SK-N-SH (cell line): ENCODE results near the gene PALLD. TPM values are rescaled to one million over a fixed set of nuclear protein-coding genes. Genes with fewer than 3 reads are reported as not detected.

Experiments used
- CTCF ChIA-PET: fragments of 300-600, 350-600 bp; formaldehyde crosslinking; extraction: SDS; loops from one replicate; lab custom pipeline; 2021; lab: Yijun Ruan, JAX
- POLR2A ChIA-PET: fragments of 350-600 bp; sonication (Branson Sonifier 250); formaldehyde crosslinking; extraction: SDS; loops from one replicate; lab custom pipeline; 2020; ENCODE audit warnings: antibody characterized with exemption, inconsistent platforms; lab: Yijun Ruan, JAX
- DNase-seq: peaks from one replicate; pipeline ENCODE4 v3.0.0; 2012
- H2AFZ ChIP-seq: fragments of 200-600 bp; sonication (generic); 2 replicates; pipeline ENCODE4 v1.8.1; 2016; ENCODE audit warnings: antibody characterized with exemption, mild to moderate bottlenecking, low read depth
- H3F3A ChIP-seq: fragments of 200-600 bp; sonication (generic); replicated peaks from 2 replicates; pipeline ENCODE3; 2016; ENCODE audit warnings: antibody characterized with exemption, mild to moderate bottlenecking; ENCODE audit not compliant: insufficient read depth
- H3K27ac ChIP-seq, 2 experiments: fragments of 200-500 bp in 1 of 2; fragments of 200-600 bp in 1 of 2; sonication (Bioruptor generic) in 1 of 2; sonication (generic), shearing (Covaris generic) in 1 of 2; 2 replicates each; pipeline versions ENCODE4 v1.5.1 to v1.6.1; 2014 to 2016; ENCODE audit warnings: low read depth in 2 of 2, inconsistent platforms in 1 of 2, low read length in 1 of 2, mild to moderate bottlenecking in 1 of 2, mixed read lengths in 1 of 2
- H3K27me3 ChIP-seq: fragments of 200-600 bp; sonication (generic), shearing (Covaris generic); 2 replicates; pipeline ENCODE4 v1.6.1; 2016; ENCODE audit warnings: mixed run types; ENCODE audit not compliant: insufficient read depth
- H3K36me3 ChIP-seq, 2 experiments: fragments of 200-500 bp in 1 of 2; fragments of 200-600 bp in 1 of 2; sonication (Bioruptor generic) in 1 of 2; sonication (generic) in 1 of 2; replicated peaks in 1 of 2; 2 replicates each; pipeline versions ENCODE3 to v1.5.1; 2014 to 2016; ENCODE audit warnings: low read length in 1 of 2, mild to moderate bottlenecking in 1 of 2; ENCODE audit not compliant: insufficient read depth in 2 of 2, control insufficient read depth in 1 of 2
- H3K4me1 ChIP-seq, 2 experiments: fragments of 200-500 bp in 1 of 2; fragments of 200-600 bp in 1 of 2; sonication (Bioruptor generic) in 1 of 2; sonication (generic), shearing (Covaris generic) in 1 of 2; 2 replicates each; pipeline versions ENCODE4 v1.5.1 to v1.6.1; 2014 to 2016; ENCODE audit warnings: low read depth in 1 of 2, low read length in 1 of 2, mixed run types in 1 of 2; ENCODE audit not compliant: insufficient read depth in 2 of 2, control insufficient read depth in 1 of 2
- H3K4me2 ChIP-seq: fragments of 200-600 bp; sonication (generic), shearing (Covaris generic); 2 replicates; pipeline ENCODE4 v1.6.1; 2017; ENCODE audit warnings: mixed run types
- H3K4me3 ChIP-seq, 2 experiments: fragments of 200-500 bp in 1 of 2; fragments of 200-600 bp in 1 of 2; sonication (Bioruptor generic) in 1 of 2; sonication (generic), shearing (Covaris generic) in 1 of 2; 2 replicates each; pipeline versions ENCODE4 v1.5.1 to v1.8.1; 2014 to 2016; ENCODE audit warnings: low read depth in 2 of 2, inconsistent platforms in 1 of 2, low read length in 1 of 2, mild to moderate bottlenecking in 1 of 2, mixed read lengths in 1 of 2, moderate library complexity in 1 of 2
- H3K79me2 ChIP-seq: fragments of 200-600 bp; sonication (generic); 2 replicates; pipeline ENCODE4 v1.8.1; 2017; ENCODE audit warnings: mild to moderate bottlenecking; ENCODE audit not compliant: insufficient read depth
- H3K9ac ChIP-seq: fragments of 200-600 bp; sonication (generic); 2 replicates; pipeline ENCODE4 v1.6.1; 2017; ENCODE audit warnings: mixed run types
- H3K9me2 ChIP-seq: fragments of 200-600 bp; sonication (generic); 2 replicates; pipeline ENCODE4 v1.6.1; 2017; ENCODE audit warnings: mixed run types
- H3K9me3 ChIP-seq: fragments of 200-600 bp; sonication (generic); 2 replicates; pipeline ENCODE4 v1.6.1; 2017; ENCODE audit warnings: mixed run types, mild to moderate bottlenecking, moderate library complexity
- H4K20me1 ChIP-seq: fragments of 200-600 bp; sonication (generic); 2 replicates; pipeline ENCODE4 v1.6.1; 2017; ENCODE audit warnings: mild to moderate bottlenecking, mixed run types; ENCODE audit not compliant: insufficient read depth
- EP300 ChIP-seq, 2 experiments: IDR thresholded peaks; 2 replicates each; pipeline versions ENCODE4 v1.4.0 to v1.6.1; 2012; ENCODE audit warnings: borderline replicate concordance in 1 of 2, low read depth in 1 of 2, low read length in 1 of 2
- FOSL2 ChIP-seq: IDR thresholded peaks from 2 replicates; pipeline ENCODE4 v1.4.0; 2012; ENCODE audit warnings: low read depth, mild to moderate bottlenecking, moderate library complexity, borderline replicate concordance
- FOXM1 ChIP-seq: IDR thresholded peaks from 2 replicates; pipeline ENCODE4 v1.4.0; 2012; ENCODE audit warnings: low read depth, mild to moderate bottlenecking
- JUND ChIP-seq: IDR thresholded peaks from 2 replicates; pipeline ENCODE4 v1.4.0; 2012
- MXI1 ChIP-seq: IDR thresholded peaks from 2 replicates; pipeline ENCODE4 v1.6.1; 2012; ENCODE audit warnings: mild to moderate bottlenecking, low read depth, low read length, improper control_type of control experiment
- NFIC ChIP-seq: IDR thresholded peaks from 2 replicates; pipeline ENCODE4 v1.4.0; 2012; ENCODE audit warnings: borderline replicate concordance
- POLR2AphosphoS5 ChIP-seq: IDR thresholded peaks from 2 replicates; pipeline ENCODE4 v1.6.1; 2012; ENCODE audit warnings: low read depth, low read length
- SIN3A ChIP-seq: IDR thresholded peaks from 2 replicates; pipeline ENCODE4 v1.6.1; 2012; ENCODE audit warnings: low read depth, mild to moderate bottlenecking, low read length, moderate library complexity, borderline replicate concordance
- TAF1 ChIP-seq: IDR thresholded peaks from 2 replicates; pipeline ENCODE4 v1.6.1; 2012; ENCODE audit warnings: low read depth, mild to moderate bottlenecking, low read length, moderate library complexity, borderline replicate concordance
- TCF12 ChIP-seq: IDR thresholded peaks from 2 replicates; pipeline ENCODE4 v1.4.0; 2012
- TEAD4 ChIP-seq: IDR thresholded peaks from 2 replicates; pipeline ENCODE4 v1.4.0; 2012; ENCODE audit warnings: mild to moderate bottlenecking, borderline replicate concordance; ENCODE audit not compliant: insufficient read depth
- WGBS: methylation state at CpG from one replicate; pipeline ENCODE4 v1.1.6; 2017; ENCODE audit warnings: low lambda C conversion rate; 5-methylcytosine and 5-hydroxymethylcytosine counted together
- polyA plus RNA-seq, 3 experiments: library from polyadenylated mRNA; depleted of rRNA; stranded (reverse); fragments of >200 nt; gene quantifications; 2 replicates each; pipeline ENCODE4 v1.2.3, GENCODE V29; 2012
- TF ChIP-seq, protein P1 (sequence below): IDR thresholded peaks from 2 replicates; pipeline ENCODE4; 2012
- TF ChIP-seq, protein P2 (sequence below): fragments of 200-600 bp; sonication (generic); IDR thresholded peaks from 2 replicates; pipeline ENCODE4 v1.6.1; 2017; ENCODE audit warnings: antibody characterized with exemption, mild to moderate bottlenecking, moderate library complexity
- TF ChIP-seq, protein P3 (sequence below): fragments of 150-350 bp; IDR thresholded peaks from 2 replicates; pipeline ENCODE4 v1.6.1; 2016; ENCODE audit warnings: mild to moderate bottlenecking, low read depth, low read length
- TF ChIP-seq, protein P4 (sequence below): IDR thresholded peaks from 2 replicates; pipeline ENCODE4 v1.4.0; 2012; ENCODE audit warnings: low read depth, borderline replicate concordance

The PALLD gene
- polyA plus RNA-seq, 1 of the 3 experiments (the other 2 are of a cell fraction) = 33.0 TPM

DNA sequence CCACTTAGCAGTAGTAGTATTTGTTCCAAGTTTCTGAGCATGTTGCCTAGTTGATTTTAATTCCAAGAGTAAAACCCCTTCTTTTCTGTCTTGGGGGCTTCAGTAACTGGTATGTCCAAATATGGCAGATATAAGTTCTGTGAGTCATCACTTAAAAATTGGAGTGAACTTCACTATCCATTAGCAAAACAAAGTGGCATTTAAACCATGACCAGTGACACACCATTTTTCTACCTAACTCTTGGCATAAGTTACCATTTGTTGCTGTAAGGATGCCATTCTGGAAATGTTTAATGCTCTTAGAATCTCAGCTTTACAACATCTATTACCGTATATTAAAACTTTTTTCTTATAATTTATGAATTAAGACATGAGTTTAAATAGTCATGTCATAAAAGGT, 411.2 kb downstream of the PALLD start:
- Histone ChIP-seq H3K4me2 (no peak overlapping the region; the same call in 1 of the 2 replicates), H3F3A (peaks cover 34% of the 10 kb centered on the region), H4K20me1 (no peaks in the 10 kb centered on the region), H3K79me2 (peaks cover 21% of the 10 kb centered on the region; the same call in 1 of the 2 replicates), H3K27me3 (no peaks in the 10 kb centered on the region), H3K9me3 (no peaks in the 10 kb centered on the region), H3K9me2 (no peaks in the 10 kb centered on the region), H2AFZ (no peak overlapping the region), H3K27ac (peak overlapping the region; percentile 55 to 88), H3K4me3 (no peak overlapping the region), H3K9ac (peak overlapping the region; percentile 42; the same call in 1 of the 2 replicates), H3K4me1 (peaks cover 0 to 9% of the 10 kb centered on the region in 2 experiments; a peak in 3 of 4 replicates), H3K36me3 (peaks cover 67 to 85% of the 10 kb centered on the region in 2 experiments)
- POLR2A ChIA-PET = interaction anchor here (0.6 kb wide), 1 partner anchor 387 kb away, joined by 4 read pairs; no protein-coding TSS in a partner anchor
- TF ChIP-seq TAF1 (no peak), NFIC (peak; percentile 88), FOSL2 (peak; percentile 84), TEAD4 (peak; percentile 84; the same call in 1 of the 2 replicates), EP300 (IDR thresholded peaks at IDR 0.05; ENCODE audit: borderline replicate concordance in 1 of 2, low read depth in 1 of 2, low read length in 1 of 2) (peak; percentile 29 to 86; a peak in 3 of 4 replicates), SIN3A (no peak), TCF12 (peak; percentile 96), FOXM1 (peak; percentile 64), MXI1 (no peak), JUND (peak; percentile 86), POLR2AphosphoS5 (peak; percentile 59; the same call in 1 of the 2 replicates)
- TF ChIP-seq, protein P1, sequence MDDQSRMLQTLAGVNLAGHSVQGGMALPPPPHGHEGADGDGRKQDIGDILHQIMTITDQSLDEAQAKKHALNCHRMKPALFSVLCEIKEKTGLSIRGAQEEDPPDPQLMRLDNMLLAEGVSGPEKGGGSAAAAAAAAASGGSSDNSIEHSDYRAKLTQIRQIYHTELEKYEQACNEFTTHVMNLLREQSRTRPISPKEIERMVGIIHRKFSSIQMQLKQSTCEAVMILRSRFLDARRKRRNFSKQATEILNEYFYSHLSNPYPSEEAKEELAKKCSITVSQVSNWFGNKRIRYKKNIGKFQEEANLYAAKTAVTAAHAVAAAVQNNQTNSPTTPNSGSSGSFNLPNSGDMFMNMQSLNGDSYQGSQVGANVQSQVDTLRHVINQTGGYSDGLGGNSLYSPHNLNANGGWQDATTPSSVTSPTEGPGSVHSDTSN = peak; percentile 94
- TF ChIP-seq, protein P2, sequence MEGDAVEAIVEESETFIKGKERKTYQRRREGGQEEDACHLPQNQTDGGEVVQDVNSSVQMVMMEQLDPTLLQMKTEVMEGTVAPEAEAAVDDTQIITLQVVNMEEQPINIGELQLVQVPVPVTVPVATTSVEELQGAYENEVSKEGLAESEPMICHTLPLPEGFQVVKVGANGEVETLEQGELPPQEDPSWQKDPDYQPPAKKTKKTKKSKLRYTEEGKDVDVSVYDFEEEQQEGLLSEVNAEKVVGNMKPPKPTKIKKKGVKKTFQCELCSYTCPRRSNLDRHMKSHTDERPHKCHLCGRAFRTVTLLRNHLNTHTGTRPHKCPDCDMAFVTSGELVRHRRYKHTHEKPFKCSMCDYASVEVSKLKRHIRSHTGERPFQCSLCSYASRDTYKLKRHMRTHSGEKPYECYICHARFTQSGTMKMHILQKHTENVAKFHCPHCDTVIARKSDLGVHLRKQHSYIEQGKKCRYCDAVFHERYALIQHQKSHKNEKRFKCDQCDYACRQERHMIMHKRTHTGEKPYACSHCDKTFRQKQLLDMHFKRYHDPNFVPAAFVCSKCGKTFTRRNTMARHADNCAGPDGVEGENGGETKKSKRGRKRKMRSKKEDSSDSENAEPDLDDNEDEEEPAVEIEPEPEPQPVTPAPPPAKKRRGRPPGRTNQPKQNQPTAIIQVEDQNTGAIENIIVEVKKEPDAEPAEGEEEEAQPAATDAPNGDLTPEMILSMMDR = no peak
- TF ChIP-seq, protein P3, sequence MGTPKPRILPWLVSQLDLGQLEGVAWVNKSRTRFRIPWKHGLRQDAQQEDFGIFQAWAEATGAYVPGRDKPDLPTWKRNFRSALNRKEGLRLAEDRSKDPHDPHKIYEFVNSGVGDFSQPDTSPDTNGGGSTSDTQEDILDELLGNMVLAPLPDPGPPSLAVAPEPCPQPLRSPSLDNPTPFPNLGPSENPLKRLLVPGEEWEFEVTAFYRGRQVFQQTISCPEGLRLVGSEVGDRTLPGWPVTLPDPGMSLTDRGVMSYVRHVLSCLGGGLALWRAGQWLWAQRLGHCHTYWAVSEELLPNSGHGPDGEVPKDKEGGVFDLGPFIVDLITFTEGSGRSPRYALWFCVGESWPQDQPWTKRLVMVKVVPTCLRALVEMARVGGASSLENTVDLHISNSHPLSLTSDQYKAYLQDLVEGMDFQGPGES = no peak
- TF ChIP-seq, protein P4, sequence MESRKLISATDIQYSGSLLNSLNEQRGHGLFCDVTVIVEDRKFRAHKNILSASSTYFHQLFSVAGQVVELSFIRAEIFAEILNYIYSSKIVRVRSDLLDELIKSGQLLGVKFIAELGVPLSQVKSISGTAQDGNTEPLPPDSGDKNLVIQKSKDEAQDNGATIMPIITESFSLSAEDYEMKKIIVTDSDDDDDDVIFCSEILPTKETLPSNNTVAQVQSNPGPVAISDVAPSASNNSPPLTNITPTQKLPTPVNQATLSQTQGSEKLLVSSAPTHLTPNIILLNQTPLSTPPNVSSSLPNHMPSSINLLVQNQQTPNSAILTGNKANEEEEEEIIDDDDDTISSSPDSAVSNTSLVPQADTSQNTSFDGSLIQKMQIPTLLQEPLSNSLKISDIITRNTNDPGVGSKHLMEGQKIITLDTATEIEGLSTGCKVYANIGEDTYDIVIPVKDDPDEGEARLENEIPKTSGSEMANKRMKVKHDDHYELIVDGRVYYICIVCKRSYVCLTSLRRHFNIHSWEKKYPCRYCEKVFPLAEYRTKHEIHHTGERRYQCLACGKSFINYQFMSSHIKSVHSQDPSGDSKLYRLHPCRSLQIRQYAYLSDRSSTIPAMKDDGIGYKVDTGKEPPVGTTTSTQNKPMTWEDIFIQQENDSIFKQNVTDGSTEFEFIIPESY = no peak
- no peak for DNase-seq
- WGBS = 13% methylated on average over 1 of the region's 1 CpG
- CTCF ChIA-PET = interaction anchor here (1.1 kb wide), 1 partner anchor 394 kb away, joined by 4 read pairs; no protein-coding TSS in a partner anchor
